Measurements from ENCODE around the gene NOP14.
A peak's percentile ranks its signal among the peaks of the same experiment; 100 is the strongest.

The NOP14 gene

GRCh38 chr4:2982012-2982411 is 18.8 kb upstream of the NOP14 start (continued):
- TF ChIP-seq CTCF (tag by site-specific recombination; IDR thresholded peaks at IDR 0.05) (no peak), PRDM10 (tag by site-specific recombination; IDR thresholded peaks at IDR 0.05) (no peak), TSHZ1 (tag by site-specific recombination; IDR thresholded peaks at IDR 0.05; ENCODE audit: borderline replicate concordance) (no peak), ZNF701 (tag by site-specific recombination; IDR thresholded peaks at IDR 0.05) (no peak)

GRCh38 chr4:2981256-2981819 is 18.1 kb upstream of the NOP14 start:
- Histone ChIP-seq H3K27ac (ENCODE audit: extremely low read depth, low read depth, low read length) (no peak overlapping the region), H3K4me3 (ENCODE audit: low read depth, low read length) (no peak overlapping the region), H3K9me3 (ENCODE audit: control insufficient read depth, insufficient read depth, low read depth, low read length) (no peaks in the 10 kb centered on the region), H3K4me1 (ENCODE audit: control insufficient read depth, insufficient read depth, low read length) (no peaks in the 10 kb centered on the region), H3K36me3 (ENCODE audit: control insufficient read depth in 2 of 2, insufficient read depth in 1 of 2, low read length in 2 of 2) (no peaks in the 10 kb centered on the region)
- TF ChIP-seq TRIM28 (IDR thresholded peaks at IDR 0.05; ENCODE audit: borderline replicate concordance, low read length) = peak; percentile 79; the same call in 1 of the 2 replicates
- peak; percentile 78 for TF ChIP-seq SETDB1 (IDR thresholded peaks at IDR 0.05; ENCODE audit: insufficient read length, low read length)
- no peak for TF ChIP-seq ZFHX2 (tag by site-specific recombination; conservative IDR thresholded peaks at IDR 0.05)
- ChIA-PET POLR2A (interaction anchor here (1.2 kb wide), 1 partner anchor 18 kb away, joined by 3 read pairs; the partner anchor contains the start of genes GRK4 and NOP14), CTCF (interaction anchor here (0.6 kb wide), 1 partner anchor 721 kb away, joined by 4 read pairs; no protein-coding TSS in a partner anchor)

- POLR2A ChIA-PET = interaction anchor here (0.7 to 3.6 kb wide), 2 partner anchors 13 to 194 kb away, joined by 7 to 15 read pairs; partner anchors contain the start of genes GRK4 and NOP14
- Histone ChIP-seq H3K27ac (ENCODE audit: extremely low read depth, low read depth, low read length) (no peak overlapping the region), H3K4me1 (ENCODE audit: control insufficient read depth, insufficient read depth, low read length) (no peaks in the 10 kb centered on the region)
- TF ChIP-seq ZNF792 (tag by site-specific recombination; IDR thresholded peaks at IDR 0.05) = no peak
- peak; percentile 67 for TF ChIP-seq SETDB1 (IDR thresholded peaks at IDR 0.05; ENCODE audit: insufficient read length, low read length)
- TF ChIP-seq ZNF571 (tag by site-specific recombination; IDR thresholded peaks at IDR 0.05) = no peak
- TF ChIP-seq ZNF423 (tag by site-specific recombination; IDR thresholded peaks at IDR 0.05) = no peak
- TF ChIP-seq SCRT2 (tag by site-specific recombination; IDR thresholded peaks at IDR 0.05) = no peak
- TF ChIP-seq ZNF24 (tag by site-specific recombination; IDR thresholded peaks at IDR 0.05) = no peak
- TF ChIP-seq ATF2 (tag by site-specific recombination; IDR thresholded peaks at IDR 0.05; ENCODE audit: low read depth) = no peak
- TF ChIP-seq ZNF776 (tag by site-specific recombination; IDR thresholded peaks at IDR 0.05; ENCODE audit: borderline replicate concordance) = no peak
- TF ChIP-seq ZNF596 (tag by site-specific recombination; IDR thresholded peaks at IDR 0.05) = no peak
- TF ChIP-seq ZNF555 (tag by site-specific recombination; conservative IDR thresholded peaks at IDR 0.05) = no peak
- TF ChIP-seq ZNF629 (tag by site-specific recombination; IDR thresholded peaks at IDR 0.05) = no peak
- no peak for TF ChIP-seq ZNF324 (tag by site-specific recombination; IDR thresholded peaks at IDR 0.05)
- 0 out of 2 replicates have a peak, but pooled peaks have one; percentile 18 for TF ChIP-seq EGR2 (tag by site-specific recombination; IDR thresholded peaks at IDR 0.05; ENCODE audit: low read depth)
Measured at GRCh38 chr4:2977211-2978088, 14.2 kb upstream of the NOP14 start.

More at GRCh38 chr4:2977211-2978088, 14.2 kb upstream of the NOP14 start:
- no peaks in the 10 kb centered on the region for H3K36me3 ChIP-seq (ENCODE audit: control insufficient read depth in 2 of 2, insufficient read depth in 1 of 2, low read length in 2 of 2)
- H3K4me3 ChIP-seq (ENCODE audit: low read depth, low read length) = no peak overlapping the region
- CTCF ChIA-PET = interaction anchor here (0.6 to 3.4 kb wide), 17 partner anchors 9 to 131 kb away, joined by 3 to 17 read pairs (median 4); partner anchors contain the start of genes GRK4 and NOP14
- H3K9me3 ChIP-seq (ENCODE audit: control insufficient read depth, insufficient read depth, low read depth, low read length) = no peaks in the 10 kb centered on the region

Data from HEK293 (cell line).